Measurements from ENCODE around the gene SLC10A1. TPM values are rescaled to one million over a fixed set of nuclear protein-coding genes. Genes with fewer than 3 reads are reported as not detected.

SLC10A1 gene
- polyA plus RNA-seq, 5 donors, result 0.13 to 0.31 (median 0.20) TPM

DNA sequence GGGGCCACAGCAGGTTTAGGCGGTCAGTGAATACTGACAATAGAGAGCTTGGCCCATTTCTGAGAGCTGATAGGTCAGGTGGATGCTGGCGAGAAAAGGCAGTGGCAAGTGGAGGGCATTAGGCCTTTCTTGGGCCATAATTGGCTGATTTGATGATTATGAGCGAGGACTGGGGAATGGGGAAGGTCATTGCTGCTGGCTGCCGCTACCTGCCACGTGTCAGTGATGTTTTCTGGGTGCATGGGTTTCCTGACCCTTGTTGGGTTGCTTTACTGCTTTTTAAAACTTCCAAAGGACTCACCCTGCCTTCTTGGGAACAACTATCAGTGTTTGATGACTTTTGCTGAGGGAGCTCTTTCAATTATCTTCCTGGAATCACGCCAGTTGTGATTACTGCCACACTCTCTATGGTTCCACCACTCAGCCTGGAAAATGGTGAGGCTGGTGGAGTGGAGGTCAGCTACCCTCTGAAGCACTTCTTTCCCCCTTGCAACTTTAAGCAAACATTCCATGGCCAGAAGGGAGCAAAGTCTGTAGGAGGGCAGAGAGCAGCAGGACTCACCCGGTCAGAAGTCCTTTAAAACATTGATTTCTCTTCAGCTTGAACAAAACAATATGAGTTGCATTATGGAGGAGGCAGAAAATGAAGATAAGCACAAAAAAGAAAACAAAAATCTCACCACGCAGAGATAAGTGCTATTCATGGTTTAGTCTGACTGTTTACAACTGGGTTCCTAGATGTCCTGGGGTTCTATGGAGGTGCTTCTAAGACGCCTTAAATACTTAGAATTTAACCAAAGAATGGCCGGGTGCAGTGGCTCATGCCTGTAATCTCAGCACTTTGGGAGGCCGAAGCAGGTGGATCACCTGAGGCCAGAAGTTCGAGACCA is 12.1 kb upstream of the SLC10A1 start:
- no peak for DNase-seq

DNA sequence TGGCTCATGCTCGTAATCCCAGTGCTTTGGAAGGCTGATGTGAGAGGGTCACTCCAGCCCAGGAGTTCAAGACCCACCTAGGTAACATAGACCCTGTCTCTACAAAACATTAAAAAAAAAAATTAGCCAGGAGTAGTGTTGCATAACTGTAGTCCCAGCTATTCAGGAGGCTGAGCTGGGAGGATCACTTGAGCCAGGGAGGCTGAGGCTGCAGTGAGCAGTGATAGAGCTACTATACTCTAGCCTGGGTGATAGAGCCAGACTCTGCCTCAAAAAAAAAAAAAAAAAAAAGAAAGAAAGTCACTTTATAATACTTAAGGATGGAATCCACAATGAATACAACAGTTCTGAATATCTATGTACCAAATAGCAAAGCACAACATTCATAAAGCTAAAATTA is 10.2 kb upstream of the SLC10A1 start:
- DNase-seq, result no peak

DNA sequence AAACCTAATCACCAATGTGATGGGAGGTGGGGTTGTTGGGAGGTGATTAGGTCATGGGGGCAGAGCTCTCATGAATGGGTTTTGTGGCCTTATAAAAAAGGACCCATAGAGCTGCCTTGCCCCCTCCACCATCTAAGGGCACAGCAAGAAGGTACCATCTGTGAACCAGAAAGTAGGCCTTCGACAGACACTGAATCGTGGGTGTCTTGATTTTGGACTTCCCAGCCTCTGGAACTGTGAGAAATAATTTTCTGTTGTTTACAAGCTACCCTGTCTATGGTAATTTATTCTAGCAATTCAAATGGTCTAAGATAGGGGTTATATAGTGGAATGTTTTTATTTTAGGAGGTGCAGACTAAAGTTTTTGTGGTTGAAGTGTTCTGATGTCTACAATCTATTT is 7.9 kb upstream of the SLC10A1 start:
- no peak for DNase-seq

DNA sequence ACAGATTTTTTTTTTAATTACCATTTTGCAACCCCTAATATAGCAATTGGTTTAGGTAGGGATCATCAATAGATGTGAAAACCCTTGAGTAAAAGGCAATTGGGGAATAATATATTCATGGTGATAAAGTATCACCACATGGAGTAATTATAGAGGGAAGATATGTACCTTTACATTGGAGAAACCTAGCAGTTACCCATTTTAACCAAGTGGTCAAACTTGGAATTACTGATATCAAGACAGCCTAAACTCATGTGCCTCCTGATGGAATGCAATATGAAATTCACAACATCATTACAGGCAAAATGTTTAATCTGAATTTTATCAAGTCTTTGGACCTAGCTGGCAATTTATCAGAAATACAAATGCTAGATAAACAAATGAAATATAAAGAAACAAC is 6.7 kb upstream of the SLC10A1 start:
- DNase-seq, result no peak

DNA sequence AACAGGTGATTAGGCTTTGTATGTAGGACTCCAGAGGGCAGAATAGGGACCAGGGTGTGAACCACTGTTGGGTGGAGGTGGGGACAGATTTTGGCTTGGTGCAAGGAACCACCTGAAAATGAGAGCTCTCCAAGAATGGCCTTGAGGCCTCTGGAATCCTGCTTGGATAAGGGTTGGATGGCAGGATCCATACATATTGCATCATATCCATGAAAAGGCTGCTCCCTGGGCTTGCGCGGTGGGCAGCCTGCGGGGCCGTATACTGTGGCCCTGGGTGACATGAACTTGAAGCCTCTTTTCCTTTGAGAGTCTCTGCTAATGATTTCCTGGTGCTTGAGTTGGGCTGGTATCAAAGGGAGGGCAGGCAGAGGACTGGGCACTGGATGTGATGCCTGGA is 1.3 kb upstream of the SLC10A1 start:
- DNase-seq, result no peak

DNA sequence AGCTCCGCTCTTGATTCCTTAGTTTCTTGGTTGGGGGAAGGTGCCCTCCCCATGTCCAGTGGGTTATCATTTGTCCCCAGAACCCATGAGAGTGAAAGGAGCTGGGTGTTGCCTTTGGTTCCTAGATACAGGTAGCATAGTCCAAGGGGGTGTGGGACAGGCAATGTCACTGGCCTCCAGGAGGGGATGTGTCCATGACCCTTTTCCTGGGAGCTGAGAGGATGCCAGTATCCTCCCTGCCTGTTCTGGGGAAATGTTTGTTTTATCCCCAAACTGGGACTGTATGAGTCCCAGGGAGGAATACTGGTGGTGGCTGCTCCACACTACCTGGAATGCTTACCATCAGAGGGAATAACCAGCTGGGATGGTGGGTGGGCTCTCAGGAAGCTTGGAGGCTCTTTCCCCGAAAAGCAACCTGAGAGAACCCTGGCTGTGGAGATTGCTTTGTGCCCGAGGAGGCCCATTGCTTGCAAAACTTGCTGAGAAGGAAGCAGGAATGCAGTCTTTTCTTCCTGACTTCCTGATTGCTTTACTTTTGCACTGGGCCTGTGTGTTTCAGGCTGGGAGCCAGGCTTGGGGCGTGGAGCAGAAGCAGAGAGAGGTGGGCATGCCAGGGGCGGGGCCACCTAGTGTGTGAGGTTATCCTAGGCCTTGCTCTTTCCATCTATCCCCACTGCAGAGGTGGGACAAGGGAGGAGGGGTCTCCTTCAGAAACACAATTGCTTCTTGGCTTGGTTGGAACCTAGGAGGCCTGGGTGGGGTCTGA is 715 bp upstream of the SLC10A1 start:
- no peak for DNase-seq

DNA sequence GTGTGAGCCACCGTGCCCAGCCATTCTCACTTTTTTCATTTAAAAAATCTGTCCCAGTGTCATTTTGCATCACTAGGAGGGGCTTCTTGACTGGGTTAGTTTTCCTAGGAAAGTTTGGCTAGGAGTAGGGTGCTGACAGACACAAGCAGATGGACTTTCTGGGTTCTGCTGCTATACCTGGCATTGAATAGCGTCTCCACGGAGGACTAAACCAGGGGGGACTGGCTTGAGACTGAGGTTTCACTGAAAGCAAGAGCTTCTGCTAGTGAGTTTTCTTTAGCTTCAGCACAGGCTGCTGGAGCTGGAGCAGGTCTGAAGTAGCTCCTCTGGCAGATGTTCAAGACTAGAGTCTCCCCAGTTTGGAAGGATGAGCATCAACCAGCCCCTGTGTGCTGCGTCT is 1.4 kb downstream of the SLC10A1 start:
- DNase-seq, result no peak

DNA sequence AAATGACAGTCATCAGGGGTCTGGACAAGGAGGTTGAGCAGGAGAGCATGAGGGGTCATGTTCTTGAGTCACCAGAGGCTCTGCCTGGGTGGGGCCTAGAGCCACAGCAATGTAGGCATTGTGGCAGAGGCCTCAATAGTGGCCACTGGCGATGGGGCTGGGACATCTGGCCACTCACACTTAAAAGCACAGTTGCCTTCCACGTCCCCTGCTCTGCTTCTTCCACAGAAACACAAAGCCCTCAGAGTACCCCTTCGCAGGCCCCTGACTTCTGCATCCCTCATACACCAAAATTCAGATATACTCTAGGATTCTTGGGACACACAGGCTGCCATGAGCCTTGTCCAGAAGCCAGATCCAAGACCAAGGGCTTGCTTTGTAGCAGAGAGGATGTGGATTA is 2.2 kb downstream of the SLC10A1 start:
- no peak for DNase-seq

DNA sequence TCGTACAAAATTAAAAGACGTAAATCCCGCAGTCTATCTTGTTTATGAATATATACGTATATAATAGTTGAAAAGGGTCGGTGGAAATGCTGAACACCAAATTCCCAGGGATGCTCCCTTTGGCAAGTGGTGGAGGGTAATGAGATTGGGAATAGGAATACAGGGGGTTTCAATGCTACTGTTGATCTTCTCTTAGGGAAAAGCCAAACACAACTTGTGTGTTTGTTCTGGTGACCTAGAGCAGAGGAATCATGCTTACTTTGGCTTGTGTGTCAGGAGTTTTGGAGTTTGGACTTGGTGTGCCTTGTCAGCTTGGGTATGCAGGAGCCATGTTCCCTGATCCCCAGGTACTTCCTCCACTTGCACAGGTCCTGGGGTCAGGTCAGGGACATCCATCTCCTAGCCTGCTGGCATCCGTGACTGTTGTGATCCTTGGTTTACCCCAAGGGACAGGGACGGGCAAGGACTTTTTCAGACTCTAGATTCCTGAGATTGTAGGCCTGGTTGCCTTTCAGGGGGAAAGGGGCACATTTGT is 4.1 kb downstream of the SLC10A1 start:
- no peak for DNase-seq

DNA sequence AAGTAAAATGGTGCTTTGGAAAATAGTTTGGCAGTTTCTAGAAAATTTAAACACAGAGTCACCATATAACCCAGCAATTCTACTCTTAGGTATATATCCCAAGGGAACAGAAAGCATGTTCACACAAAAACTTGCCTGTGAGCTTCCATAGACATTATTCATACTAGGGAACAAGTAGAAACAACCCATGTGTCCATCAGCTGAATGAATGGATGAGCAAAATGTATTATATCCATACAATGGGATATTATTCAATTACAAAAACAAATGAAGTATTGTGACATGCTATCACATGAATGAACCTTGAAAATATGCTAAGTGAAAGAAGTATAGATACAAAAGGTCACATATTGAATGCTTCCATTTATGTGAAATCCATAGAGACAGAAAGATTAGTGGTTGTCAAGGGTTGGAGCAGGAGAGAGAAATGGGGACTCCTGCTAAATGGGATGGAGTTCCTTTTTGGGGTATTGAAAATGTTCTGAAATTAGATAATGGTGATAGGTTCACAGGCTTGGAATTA is 7.9 kb downstream of the SLC10A1 start:
- no peak for DNase-seq

DNA sequence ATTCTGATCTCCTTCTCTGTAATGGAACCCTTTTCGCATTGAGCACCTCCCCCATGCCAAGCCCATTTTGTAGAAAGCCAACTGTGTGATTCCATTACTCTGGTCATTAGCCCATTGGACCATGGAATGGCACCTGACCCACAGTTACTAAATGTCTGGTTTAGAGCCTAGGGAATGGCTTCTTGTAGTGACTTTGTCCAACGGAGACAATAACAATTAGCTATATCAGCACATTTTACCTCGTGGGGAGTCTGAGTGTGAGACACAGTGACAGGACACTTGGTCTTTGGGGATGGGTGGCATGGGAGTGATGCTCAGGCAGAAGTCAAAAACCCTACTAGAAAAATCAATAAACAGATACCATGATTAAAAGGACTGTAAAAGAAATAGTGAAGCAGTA is 10.4 kb downstream of the SLC10A1 start:
- DNase-seq, result no peak

DNA sequence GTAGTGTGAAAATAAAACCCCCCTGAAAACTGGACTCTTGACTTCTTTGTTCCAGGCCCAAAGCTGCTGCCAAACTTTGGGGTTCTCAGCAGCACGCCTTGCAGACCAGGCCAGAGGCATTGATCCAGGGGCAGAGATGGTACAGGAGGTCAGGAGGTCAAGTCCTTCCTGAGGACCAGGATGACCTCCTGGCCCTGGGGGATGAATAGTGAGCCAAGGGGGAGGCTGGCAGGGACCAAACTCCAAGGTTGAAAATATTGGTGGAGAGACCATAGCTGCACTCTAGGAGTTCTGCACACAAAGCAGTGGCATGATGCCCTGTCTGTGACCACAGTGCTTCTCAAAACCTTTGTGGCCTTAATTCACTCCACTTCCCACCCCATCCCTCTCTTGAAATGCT is 12.1 kb downstream of the SLC10A1 start:
- DNase-seq, result no peak

DNA sequence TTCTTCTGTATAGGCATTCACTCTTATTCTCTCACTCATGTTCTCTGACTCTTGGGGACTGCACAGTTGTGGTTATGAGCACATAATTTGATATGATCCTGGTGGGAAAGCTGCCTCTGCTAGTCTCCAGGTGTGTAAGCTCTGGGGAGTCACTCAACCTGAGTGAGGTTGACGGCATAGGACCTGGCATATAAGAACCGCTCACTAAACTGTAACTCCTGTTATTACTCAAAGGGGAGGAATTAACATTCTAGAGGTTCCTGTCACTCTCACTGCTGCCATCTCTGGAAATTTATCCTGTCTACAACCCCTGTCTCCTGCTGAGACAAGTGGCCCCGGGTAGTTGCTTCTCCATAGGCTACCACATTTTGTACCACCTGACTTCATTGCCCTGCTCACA is 16.1 kb downstream of the SLC10A1 start:
- no peak for DNase-seq

DNA sequence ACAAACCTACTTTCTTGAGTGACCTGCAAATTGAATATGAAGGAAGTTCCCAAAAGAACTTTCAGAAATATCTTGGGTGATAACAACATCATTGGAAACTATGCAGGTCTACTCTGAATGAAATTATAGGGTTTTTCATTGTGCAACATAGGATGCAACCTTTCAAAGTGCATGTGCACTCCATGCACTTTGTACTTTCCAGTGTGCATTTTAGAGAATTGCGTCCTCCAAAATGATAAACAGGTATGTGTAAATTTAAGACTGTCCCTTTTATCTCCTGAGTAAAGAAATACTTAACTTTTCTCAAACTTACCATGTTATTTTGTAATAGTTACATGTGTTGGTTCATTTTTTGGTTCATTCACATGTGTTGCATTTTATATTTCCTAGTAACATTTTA is 16.9 kb downstream of the SLC10A1 start:
- no peak for DNase-seq

DNA sequence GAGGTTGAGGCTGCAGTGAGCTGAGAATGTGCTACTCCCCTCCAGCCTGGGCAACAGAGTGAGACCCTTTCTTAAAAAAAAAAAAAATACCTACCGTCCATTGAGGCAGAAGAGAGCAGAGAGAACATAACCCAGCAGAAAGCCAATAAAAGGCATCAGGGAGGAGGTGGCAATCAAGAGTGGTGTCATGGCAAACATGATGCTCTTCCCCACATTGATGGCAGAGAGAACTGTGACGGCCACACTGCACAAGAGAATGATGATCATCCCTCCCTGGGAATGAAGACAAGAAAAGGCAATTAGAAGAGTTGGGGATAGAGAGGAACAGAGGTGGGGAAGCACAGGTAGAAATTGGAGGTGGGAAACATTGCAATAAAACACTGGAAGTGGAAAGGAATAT is 18.0 kb downstream of the SLC10A1 start:
- no peak for DNase-seq

DNA sequence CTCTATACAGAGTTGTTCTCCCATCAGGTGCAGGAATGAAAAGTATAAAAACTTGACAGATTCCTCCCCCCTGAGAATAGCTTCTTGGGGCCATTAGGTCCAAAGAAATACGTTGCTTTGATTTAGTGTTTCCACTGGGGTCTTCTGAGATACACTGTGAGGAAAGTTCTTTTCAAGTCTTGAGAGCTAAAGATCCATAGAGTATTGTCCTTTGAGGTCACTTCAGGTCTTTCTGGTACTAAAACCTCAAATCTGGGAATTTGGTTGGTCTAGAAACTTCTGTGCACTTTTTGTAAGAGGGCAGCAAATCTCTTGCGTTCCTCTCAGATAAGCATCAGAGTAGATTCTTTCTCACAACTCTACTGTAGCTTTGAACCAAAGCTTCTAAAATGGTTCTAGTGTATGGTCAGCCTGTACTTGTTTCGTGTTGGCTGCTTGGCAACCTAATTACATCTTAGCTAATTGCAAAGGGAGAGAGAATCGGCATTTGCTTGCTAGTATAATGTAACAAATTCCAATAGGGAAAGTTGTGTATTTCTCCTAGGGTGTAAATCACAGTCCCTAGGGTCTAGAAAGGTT is 20.1 kb downstream of the SLC10A1 start:
- DNase-seq, result no peak

DNA sequence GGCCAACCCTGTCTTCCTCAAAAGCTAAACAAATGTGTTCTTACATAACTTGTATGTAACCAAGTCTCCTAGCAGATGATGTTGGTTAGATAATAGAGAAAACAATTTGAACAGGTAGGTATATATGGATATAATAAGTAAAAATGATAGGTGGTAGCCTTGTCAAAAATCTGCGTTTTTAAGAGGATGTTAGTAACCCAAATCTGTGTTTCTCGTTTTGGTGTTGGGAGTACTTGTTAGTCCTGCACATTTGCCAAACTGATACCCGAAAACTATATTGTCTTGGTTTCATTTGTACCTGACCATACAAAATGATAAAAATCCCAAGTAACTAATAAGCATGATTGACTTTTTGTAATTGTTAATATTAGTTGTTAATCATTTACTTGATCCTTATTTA is 22.0 kb downstream of the SLC10A1 start:
- no peak for DNase-seq

DNA sequence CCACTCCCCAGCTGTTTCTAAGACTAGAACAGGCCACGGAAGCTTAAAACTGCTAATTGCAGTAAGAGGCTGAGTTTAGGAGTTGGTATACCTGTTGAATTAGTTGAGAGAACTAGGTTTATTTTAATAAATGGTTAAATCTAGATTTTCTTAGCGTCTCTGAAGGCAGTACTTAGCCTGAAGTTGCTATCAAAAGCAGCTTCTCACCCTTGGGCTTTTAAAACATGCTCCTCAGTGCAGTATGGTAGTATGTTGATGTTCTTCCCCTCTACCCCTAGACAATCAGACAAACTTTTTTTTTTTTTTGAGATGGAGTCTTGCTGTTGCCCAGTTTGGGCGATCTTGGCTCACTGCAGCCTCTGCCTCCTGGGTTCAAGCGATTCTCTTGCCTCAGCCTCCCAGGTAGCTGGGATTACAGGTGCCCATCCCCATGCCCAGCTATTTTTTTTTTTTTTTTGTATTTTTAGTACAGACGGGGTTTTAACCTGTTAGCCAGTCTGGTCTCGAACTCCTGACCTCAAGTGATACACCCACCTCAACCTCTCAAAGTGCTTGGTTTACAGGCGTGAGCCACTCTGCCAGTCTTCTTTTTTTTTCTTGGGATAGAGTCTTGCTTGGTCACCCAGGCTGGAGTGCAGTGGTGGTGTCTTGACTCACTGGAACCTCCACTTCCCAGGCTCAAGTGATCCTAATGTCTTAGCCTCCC is 23.3 kb downstream of the SLC10A1 start:
- no peak for DNase-seq

DNA sequence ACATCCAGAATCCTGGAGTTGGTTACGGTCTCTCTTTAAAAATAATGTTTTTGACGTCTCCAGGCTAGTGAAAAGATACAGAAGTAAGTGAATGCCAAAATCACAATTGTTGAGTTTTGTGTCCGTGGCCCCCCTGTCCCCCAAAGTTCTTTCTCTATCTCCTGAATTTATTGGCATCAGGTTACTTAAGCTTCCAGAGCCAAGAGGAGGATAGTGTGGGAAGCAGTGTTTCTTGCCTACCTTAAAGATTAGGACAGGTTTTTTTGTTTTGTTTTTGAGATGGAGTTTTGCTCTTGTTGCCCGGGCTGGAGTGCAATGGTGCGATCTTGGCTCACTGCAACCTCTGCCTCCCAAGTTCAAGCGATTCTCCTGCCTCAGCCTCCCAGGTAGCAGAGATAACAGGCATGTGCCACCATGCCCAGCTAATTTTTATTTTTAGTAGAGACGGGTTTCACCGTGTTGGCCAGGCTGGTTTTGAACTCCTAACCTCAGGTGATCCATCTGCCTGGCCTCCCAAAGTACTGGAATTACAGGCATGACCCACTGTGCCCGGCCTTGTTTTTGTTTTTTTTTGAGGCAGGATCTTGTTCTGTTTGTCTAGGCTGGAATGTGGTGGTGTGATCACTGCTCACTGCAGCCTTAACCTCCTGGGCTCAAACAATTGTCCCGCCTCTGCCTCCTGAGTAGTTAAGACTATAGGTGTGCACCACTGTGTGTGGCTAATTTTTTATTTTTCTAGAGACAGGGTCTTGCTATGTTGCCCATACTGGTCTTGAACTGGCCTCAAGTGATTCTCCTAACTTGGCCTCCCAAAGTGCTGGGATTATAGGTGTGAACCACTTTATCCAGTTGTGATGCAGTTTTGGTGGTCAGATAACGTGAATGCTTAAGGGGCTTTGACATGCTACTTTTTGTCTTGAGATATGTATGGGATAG is 24.7 kb downstream of the SLC10A1 start:
- no peak for DNase-seq

DNA sequence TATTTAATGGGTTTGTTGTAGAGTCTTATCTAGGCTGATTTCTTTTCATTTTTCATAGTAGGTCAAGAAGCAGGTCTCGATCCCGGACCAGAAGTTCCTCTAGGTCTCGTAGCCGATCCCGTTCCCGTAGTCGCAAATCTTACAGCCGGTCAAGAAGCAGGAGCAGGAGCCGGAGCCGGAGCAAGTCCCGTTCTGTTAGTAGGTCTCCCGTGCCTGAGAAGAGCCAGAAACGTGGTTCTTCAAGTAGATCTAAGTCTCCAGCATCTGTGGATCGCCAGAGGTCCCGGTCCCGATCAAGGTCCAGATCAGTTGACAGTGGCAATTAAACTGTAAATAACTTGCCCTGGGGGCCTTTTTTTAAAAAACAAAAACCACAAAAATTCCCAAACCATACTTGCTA is 25.9 kb downstream of the SLC10A1 start:
- no peak for DNase-seq

DNA sequence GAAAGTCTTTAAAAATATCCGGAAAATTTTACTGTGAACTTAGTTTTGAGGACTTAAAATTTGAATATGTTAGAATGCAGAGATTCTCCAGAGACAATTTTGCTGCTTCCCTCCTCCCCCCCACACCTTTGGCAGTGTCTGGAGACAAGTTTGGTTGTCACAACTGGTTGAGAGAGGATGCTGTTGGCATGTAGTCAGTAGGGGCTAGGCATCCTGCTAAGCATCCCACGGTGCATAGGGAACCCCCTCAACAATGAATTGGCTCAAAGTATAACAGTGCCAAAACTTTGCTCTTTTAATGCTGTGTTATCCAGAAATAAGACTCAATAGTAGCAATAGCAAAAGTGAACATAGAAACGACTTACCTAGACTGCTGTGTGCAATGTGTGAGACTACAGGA is 26.5 kb downstream of the SLC10A1 start:
- DNase-seq, result no peak

Data from right lung (tissue), 5 donors.